CD14-positive monocyte (primary cell): ENCODE results near the gene TRPM7. TPM values are rescaled to one million over a fixed set of nuclear protein-coding genes. Genes with fewer than 3 reads are reported as not detected.

Experiments
- DNase-seq, 3 donors: peaks; one replicate each; pipeline ENCODE4 v3.0.0-alpha.2; 2011 to 2022
- H2AFZ ChIP-seq: 2 replicates; pipeline ENCODE4 v1.6.0; 2012; ENCODE audit warnings: mild to moderate bottlenecking, low read depth, low read length, inconsistent platforms; ENCODE audit not compliant: insufficient read depth, poor library complexity, severe bottlenecking
- H3K27ac ChIP-seq, 2 donors: 1 replicate in 1 of 2; 2 replicates in 1 of 2; pipeline ENCODE4 v1.5.1; 2012 to 2013; ENCODE audit warnings: low read length in 2 of 2, control low read depth in 1 of 2, inconsistent platforms in 1 of 2, low read depth in 1 of 2, mild to moderate bottlenecking in 1 of 2
- H3K27me3 ChIP-seq, 2 donors: one replicate each; pipeline versions ENCODE4 v1.6.0 to v1.6.1; 2011 to 2013; ENCODE audit warnings: low read length in 2 of 2; ENCODE audit not compliant: control insufficient read depth in 2 of 2, insufficient read depth in 2 of 2
- H3K36me3 ChIP-seq, 2 donors: replicated peaks in 1 of 2; 1 replicate in 1 of 2; 2 replicates in 1 of 2; pipeline versions ENCODE4 v1.5.1 to v1.6.1; 2012 to 2013; ENCODE audit warnings: low read length in 2 of 2, control low read depth in 1 of 2, inconsistent platforms in 1 of 2, mild to moderate bottlenecking in 1 of 2; ENCODE audit not compliant: insufficient read depth in 2 of 2, control insufficient read depth in 1 of 2
- H3K4me1 ChIP-seq, 2 donors: 1 replicate in 1 of 2; 2 replicates in 1 of 2; pipeline versions ENCODE4 v1.5.1 to v1.6.1; 2012 to 2013; ENCODE audit warnings: low read length in 2 of 2, control low read depth in 1 of 2, inconsistent platforms in 1 of 2, mild to moderate bottlenecking in 1 of 2, moderate library complexity in 1 of 2; ENCODE audit not compliant: insufficient read depth in 2 of 2, control insufficient read depth in 1 of 2
- H3K4me2 ChIP-seq: replicated peaks from 2 replicates; pipeline ENCODE3; 2012; ENCODE audit warnings: low read length, moderate library complexity, mild to moderate bottlenecking; ENCODE audit not compliant: poor library complexity, severe bottlenecking; ENCODE audit errors: extremely low read depth
- H3K4me3 ChIP-seq, 3 experiments: fragments of 200-600 bp in 1 of 3; sonication (generic) in 1 of 3; replicated peaks in 1 of 3; 1 replicate in 2 of 3; 2 replicates in 1 of 3; pipeline ENCODE4 v1.5.1; 2011 to 2013; ENCODE audit warnings: low read length in 3 of 3, mild to moderate bottlenecking in 3 of 3, control low read depth in 2 of 3, low read depth in 2 of 3, inconsistent platforms in 1 of 3, moderate library complexity in 1 of 3
- H3K79me2 ChIP-seq: 2 replicates; pipeline ENCODE4 v1.6.0; 2012; ENCODE audit warnings: mild to moderate bottlenecking, control low read depth, inconsistent platforms, low read length, moderate library complexity; ENCODE audit not compliant: insufficient read depth
- H3K9ac ChIP-seq: 2 replicates; pipeline ENCODE4 v1.6.0; 2017; ENCODE audit warnings: low read length, mild to moderate bottlenecking; ENCODE audit not compliant: insufficient read depth, poor library complexity, severe bottlenecking
- H3K9me3 ChIP-seq, 2 donors: replicated peaks in 1 of 2; 1 replicate in 1 of 2; 2 replicates in 1 of 2; pipeline versions ENCODE4 v1.5.1 to v1.6.1; 2012 to 2013; ENCODE audit warnings: low read length in 2 of 2, control low read depth in 1 of 2; ENCODE audit not compliant: control insufficient read depth in 1 of 2, insufficient read depth in 1 of 2
- H4K20me1 ChIP-seq: 2 replicates; pipeline ENCODE4 v1.6.0; 2012; ENCODE audit warnings: mild to moderate bottlenecking, low read length, control low read depth, moderate library complexity; ENCODE audit not compliant: insufficient read depth
- H3K27ac Mint-ChIP-seq, 7 donors: one replicate each; pipeline ENCODE4 v1.8.0; 2020; ENCODE audit warnings: mild to moderate bottlenecking in 7 of 7, mixed read lengths in 7 of 7, moderate library complexity in 6 of 7, inconsistent platforms in 2 of 7
- H3K27me3 Mint-ChIP-seq, 3 donors: one replicate each; pipeline ENCODE4 v1.8.0; 2021 to 2022; ENCODE audit warnings: low read depth in 3 of 3, mild to moderate bottlenecking in 3 of 3, mixed read lengths in 3 of 3, moderate library complexity in 3 of 3, inconsistent platforms in 1 of 3
- H3K36me3 Mint-ChIP-seq, 2 donors: one replicate each; pipeline ENCODE4 v1.8.0; 2020; ENCODE audit warnings: mixed read lengths in 2 of 2, inconsistent platforms in 1 of 2, mild to moderate bottlenecking in 1 of 2
- H3K4me1 Mint-ChIP-seq: one replicate; pipeline ENCODE4 v1.8.0; 2020; ENCODE audit warnings: mild to moderate bottlenecking, mixed read lengths
- H3K4me3 Mint-ChIP-seq, 2 donors: one replicate each; pipeline ENCODE4 v1.8.0; 2020; ENCODE audit warnings: mild to moderate bottlenecking in 2 of 2, mixed read lengths in 2 of 2, moderate library complexity in 1 of 2
- H3K9me3 Mint-ChIP-seq, 7 donors: one replicate each; pipeline ENCODE4 v1.8.0; 2020 to 2022; ENCODE audit warnings: mixed read lengths in 7 of 7, mild to moderate bottlenecking in 6 of 7, moderate library complexity in 6 of 7, inconsistent platforms in 2 of 7
- CTCF ChIP-seq: fragments of 200-600 bp; IDR thresholded peaks from one replicate; pipeline ENCODE4 v1.8.0; 2022; ENCODE audit warnings: antibody characterized with exemption, mild to moderate bottlenecking
- WGBS: methylation state at CpG from one replicate; pipeline ENCODE4 v1.1.5; 2013; ENCODE audit warnings: missing lambda C conversion rate; ENCODE audit not compliant: insufficient coverage; 5-methylcytosine and 5-hydroxymethylcytosine counted together
- intact Hi-C, 2 donors: fragments of 100-400 bp; cut with micrococcal nuclease; formaldehyde crosslinking; loops; one replicate each; pipeline versions ENCODE4 v1.15.0 to v1.15.1; 2023
- polyA plus RNA-seq, 3 donors: library from polyadenylated mRNA; depleted of rRNA in 1 of 3; unstranded in 2 of 3; stranded (reverse) in 1 of 3; fragments of 300-500 nt in 2 of 3; fragments of >200 nt in 1 of 3; fragmentation: Illumina TruSeq in 2 of 3; gene quantifications; 1 replicate in 2 of 3; 2 replicates in 1 of 3; pipeline ENCODE4 v1.2.3, GENCODE V29; 2012 to 2021

The TRPM7 gene
- polyA plus RNA-seq, 3 donors = 5.5 to 22.4 (median 8.1) TPM

GRCh38 chr15:50627351-50628055 lies 59.1 kb downstream of the TRPM7 start:
- no peak overlapping the region for H2AFZ ChIP-seq
- DNase-seq = no peak
- Mint-ChIP-seq H3K27me3 (no peaks in the 10 kb centered on the region), H3K27ac (peak overlapping the region in 1 of 7 donors; percentile 10), H3K4me3 (no peak overlapping the region), H3K9me3 (no peaks in the 10 kb centered on the region), H3K4me1 (no peaks in the 10 kb centered on the region), H3K36me3 (peaks cover 66 to 77% of the 10 kb centered on the region in 2 donors)
- H3K36me3 ChIP-seq = peaks cover 82 to 96% of the 10 kb centered on the region in 2 donors
- WGBS = 88% methylated on average over 3 of the region's 4 CpGs
- TF ChIP-seq CTCF = no peak
- H3K4me2 ChIP-seq = no peak overlapping the region
- no peaks in the 10 kb centered on the region for H3K9me3 ChIP-seq
- H3K4me3 ChIP-seq = no peak overlapping the region
- no peak overlapping the region for H3K27ac ChIP-seq
- H4K20me1 ChIP-seq = no peaks in the 10 kb centered on the region
- H3K9ac ChIP-seq = no peak overlapping the region
- H3K4me1 ChIP-seq = no peaks in the 10 kb centered on the region
- H3K27me3 ChIP-seq = no peaks in the 10 kb centered on the region
- H3K79me2 ChIP-seq = no peaks in the 10 kb centered on the region
- intact Hi-C loops = no loop called here

- H3K27me3 ChIP-seq = no peaks in the 10 kb centered on the region
- no peak for TF ChIP-seq CTCF
- no peak overlapping the region for H2AFZ ChIP-seq
- DNase-seq = no peak
- peaks cover 75 to 95% of the 10 kb centered on the region in 2 donors for H3K36me3 ChIP-seq
- peak overlapping the region in 2 of 7 donors; percentile 15 to 66 for H3K27ac Mint-ChIP-seq
- H3K9me3 ChIP-seq = no peaks in the 10 kb centered on the region
- H3K36me3 Mint-ChIP-seq = peaks cover 63 to 81% of the 10 kb centered on the region in 2 donors
- H3K9ac ChIP-seq = no peak overlapping the region
- no peaks in the 10 kb centered on the region for H3K79me2 ChIP-seq
- intact Hi-C loops = no loop called here
- H3K4me1 Mint-ChIP-seq = no peaks in the 10 kb centered on the region
- no peak overlapping the region for H3K4me2 ChIP-seq
- H3K27me3 Mint-ChIP-seq = no peaks in the 10 kb centered on the region
- no peaks in the 10 kb centered on the region for H3K9me3 Mint-ChIP-seq
- H4K20me1 ChIP-seq = no peaks in the 10 kb centered on the region
- H3K4me1 ChIP-seq = no peaks in the 10 kb centered on the region
- H3K27ac ChIP-seq = no peak overlapping the region
- H3K4me3 ChIP-seq = no peak overlapping the region
- no peak overlapping the region for H3K4me3 Mint-ChIP-seq
- no CpG with 5 or more reads among the region's 1 CpG for WGBS
These were observed 61.9 kb downstream of the TRPM7 start for GRCh38 chr15:50624616-50625168.
